HepG2 (cell line): ENCODE data around the gene COQ4. TPM values are rescaled to one million over a fixed set of nuclear protein-coding genes. Genes with fewer than 3 reads are reported as not detected.

Source experiments
- ATM ChIP-seq: fragments of 450-650 bp; IDR thresholded peaks from 2 replicates; pipeline ENCODE4 v1.7.1; 2017; ENCODE audit warnings: mild to moderate bottlenecking, borderline replicate concordance
- GATAD2A ChIP-seq: IDR thresholded peaks from 2 replicates; pipeline ENCODE4 v1.6.1; 2016
- HES4 ChIP-seq: sonication (generic); formaldehyde crosslinking; IDR thresholded peaks from 2 replicates; pipeline ENCODE4 v1.9.0; 2021; ENCODE audit warnings: mild to moderate bottlenecking, missing genetic modification reagents, borderline replicate concordance
- KDM6A ChIP-seq: IDR thresholded peaks from 2 replicates; pipeline ENCODE4 v1.6.1; 2016; ENCODE audit warnings: low read depth
- MAFG ChIP-seq: sonication (generic); formaldehyde crosslinking; IDR thresholded peaks from 2 replicates; pipeline ENCODE4 v1.5.1; 2020; ENCODE audit warnings: mild to moderate bottlenecking, missing genetic modification reagents
- MEIS2 ChIP-seq: sonication (generic); formaldehyde crosslinking; IDR thresholded peaks from 2 replicates; pipeline ENCODE4 v1.9.0; 2021; ENCODE audit warnings: mild to moderate bottlenecking, missing genetic modification reagents
- NFE2L1 ChIP-seq: sonication (generic); formaldehyde crosslinking; IDR thresholded peaks from 2 replicates; pipeline ENCODE4 v1.4.0; 2020; ENCODE audit warnings: missing genetic modification reagents, mild to moderate bottlenecking, borderline replicate concordance
- NFE2L2 ChIP-seq: fragments of 150-350 bp; IDR thresholded peaks from 2 replicates; pipeline ENCODE4 v1.6.1; 2014; ENCODE audit warnings: low read length
- SRSF1 ChIP-seq: fragments of 200-400 bp; formaldehyde crosslinking; optimal IDR thresholded peaks from 2 replicates; pipeline ENCODE3; 2017; ENCODE audit warnings: mild to moderate bottlenecking, low read depth, low read length, moderate library complexity
- ZNF232 ChIP-seq: sonication (generic); formaldehyde crosslinking; IDR thresholded peaks from 2 replicates; pipeline ENCODE4 v1.4.0; 2020; ENCODE audit warnings: missing genetic modification reagents, borderline replicate concordance
- ZNF274 ChIP-seq: sonication (generic); formaldehyde crosslinking; IDR thresholded peaks from 2 replicates; pipeline ENCODE4 v1.5.1; 2020; ENCODE audit warnings: mild to moderate bottlenecking, missing genetic modification reagents
- ZNF674 ChIP-seq: sonication (generic); formaldehyde crosslinking; IDR thresholded peaks from 2 replicates; pipeline ENCODE4 v1.5.0; 2020; ENCODE audit warnings: low read depth, mild to moderate bottlenecking, missing genetic modification reagents
- polyA plus RNA-seq, 8 experiments: library from polyadenylated mRNA; depleted of rRNA in 3 of 8; stranded (reverse) in 7 of 8; unstranded in 1 of 8; fragments of >200 nt; fragmentation: Illumina TruSeq in 4 of 8; extraction: Trizol in 4 of 8; gene quantifications; 2 replicates each; pipeline versions ENCODE4 v1.2.1 to v1.2.3, GENCODE V29; 2011 to 2016; ENCODE audit warnings: low read depth in 4 of 8, missing spikeins in 1 of 8, mixed read lengths in 1 of 8; ENCODE audit not compliant: insufficient read depth in 1 of 8
- total RNA-seq, 5 experiments: library from RNA; depleted of rRNA; stranded (reverse); fragments of >200 nt; fragmentation: Illumina TruSeq; extraction: Trizol; gene quantifications; 2 replicates each; pipeline ENCODE4 v1.2.3, GENCODE V29; 2016; ENCODE audit warnings: low read depth in 1 of 5
- TF ChIP-seq, protein P1 (sequence below), 2 experiments: sonication (generic) in 1 of 2; formaldehyde crosslinking in 1 of 2; IDR thresholded peaks; 2 replicates each; pipeline versions ENCODE4 v1.6.1 to v1.9.0; 2014 to 2022; ENCODE audit warnings: antibody characterized with exemption in 1 of 2, borderline replicate concordance in 1 of 2, inconsistent platforms in 1 of 2, low read depth in 1 of 2, missing genetic modification reagents in 1 of 2
- TF ChIP-seq, protein P2 (sequence below): sonication (generic); formaldehyde crosslinking; IDR thresholded peaks from 2 replicates; pipeline ENCODE4 v1.9.0; 2021; ENCODE audit warnings: missing genetic modification reagents, mild to moderate bottlenecking, borderline replicate concordance
- TF ChIP-seq, protein P3 (sequence below): sonication (generic); formaldehyde crosslinking; IDR thresholded peaks from 2 replicates; pipeline ENCODE4 v1.4.0; 2020; ENCODE audit warnings: missing genetic modification reagents, borderline replicate concordance
- TF ChIP-seq, protein P4 (sequence below): sonication (generic); formaldehyde crosslinking; conservative IDR thresholded peaks from 2 replicates; pipeline ENCODE4 v1.8.0; 2022; ENCODE audit warnings: low read depth, missing genetic modification reagents

Gene COQ4
- total and polyA plus RNA-seq, 2 of the 13 experiments (the other 11 are each of a cell fraction or from before 2014, with no cell fraction given) = 26.1 to 36.0 TPM

DNA sequence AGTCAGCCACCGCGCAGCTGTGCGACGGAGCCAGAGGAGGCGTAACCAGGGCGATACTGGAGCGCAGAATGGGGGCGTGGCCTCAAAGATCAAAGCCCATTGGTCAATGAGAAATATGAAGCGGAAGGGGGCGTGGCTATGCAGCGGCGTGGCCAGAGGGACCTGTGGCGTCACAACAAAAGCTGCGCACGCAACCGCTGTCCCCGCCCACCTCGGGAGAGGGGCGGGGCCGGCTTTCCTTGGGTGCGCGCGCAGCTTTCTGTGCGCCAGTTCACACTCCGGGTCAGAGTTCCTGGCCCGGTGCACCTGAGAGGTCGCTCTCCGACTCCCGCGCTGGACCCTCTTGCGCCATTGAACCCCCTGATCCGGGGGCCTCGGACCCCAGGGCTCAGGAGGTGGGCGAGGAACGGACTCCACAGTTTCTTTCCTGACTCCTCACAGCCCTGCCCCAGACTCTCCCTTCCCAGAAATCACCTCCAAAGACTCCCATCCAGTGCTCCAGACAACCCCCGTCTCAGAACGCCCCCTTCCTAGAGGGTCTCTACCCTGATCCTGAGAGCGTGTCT lies 46.5 kb upstream of the COQ4 start, which contains the start of gene SWI5 (continued):
- TF ChIP-seq, protein P1, sequence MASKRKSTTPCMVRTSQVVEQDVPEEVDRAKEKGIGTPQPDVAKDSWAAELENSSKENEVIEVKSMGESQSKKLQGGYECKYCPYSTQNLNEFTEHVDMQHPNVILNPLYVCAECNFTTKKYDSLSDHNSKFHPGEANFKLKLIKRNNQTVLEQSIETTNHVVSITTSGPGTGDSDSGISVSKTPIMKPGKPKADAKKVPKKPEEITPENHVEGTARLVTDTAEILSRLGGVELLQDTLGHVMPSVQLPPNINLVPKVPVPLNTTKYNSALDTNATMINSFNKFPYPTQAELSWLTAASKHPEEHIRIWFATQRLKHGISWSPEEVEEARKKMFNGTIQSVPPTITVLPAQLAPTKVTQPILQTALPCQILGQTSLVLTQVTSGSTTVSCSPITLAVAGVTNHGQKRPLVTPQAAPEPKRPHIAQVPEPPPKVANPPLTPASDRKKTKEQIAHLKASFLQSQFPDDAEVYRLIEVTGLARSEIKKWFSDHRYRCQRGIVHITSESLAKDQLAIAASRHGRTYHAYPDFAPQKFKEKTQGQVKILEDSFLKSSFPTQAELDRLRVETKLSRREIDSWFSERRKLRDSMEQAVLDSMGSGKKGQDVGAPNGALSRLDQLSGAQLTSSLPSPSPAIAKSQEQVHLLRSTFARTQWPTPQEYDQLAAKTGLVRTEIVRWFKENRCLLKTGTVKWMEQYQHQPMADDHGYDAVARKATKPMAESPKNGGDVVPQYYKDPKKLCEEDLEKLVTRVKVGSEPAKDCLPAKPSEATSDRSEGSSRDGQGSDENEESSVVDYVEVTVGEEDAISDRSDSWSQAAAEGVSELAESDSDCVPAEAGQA (IDR thresholded peaks at IDR 0.05; ENCODE audit: low read depth) = peak; percentile 53; the same call in 1 of the 2 replicates
- TF ChIP-seq, protein P1 (CRISPR knock-in tag; IDR thresholded peaks at IDR 0.05; ENCODE audit: borderline replicate concordance) = no peak
- TF ChIP-seq ZNF232 (CRISPR knock-in tag) (no peak), KDM6A (CRISPR knock-in tag) (no peak), NFE2L2 (no peak), ATM (no peak), ZNF274 (peak; percentile 70), MAFG (no peak), SRSF1 (no peak), MEIS2 (CRISPR knock-in tag) (no peak), HES4 (CRISPR knock-in tag) (no peak), ZNF674 (CRISPR knock-in tag) (no peak), NFE2L1 (CRISPR knock-in tag) (no peak), GATAD2A (no peak)
- TF ChIP-seq, protein P2, sequence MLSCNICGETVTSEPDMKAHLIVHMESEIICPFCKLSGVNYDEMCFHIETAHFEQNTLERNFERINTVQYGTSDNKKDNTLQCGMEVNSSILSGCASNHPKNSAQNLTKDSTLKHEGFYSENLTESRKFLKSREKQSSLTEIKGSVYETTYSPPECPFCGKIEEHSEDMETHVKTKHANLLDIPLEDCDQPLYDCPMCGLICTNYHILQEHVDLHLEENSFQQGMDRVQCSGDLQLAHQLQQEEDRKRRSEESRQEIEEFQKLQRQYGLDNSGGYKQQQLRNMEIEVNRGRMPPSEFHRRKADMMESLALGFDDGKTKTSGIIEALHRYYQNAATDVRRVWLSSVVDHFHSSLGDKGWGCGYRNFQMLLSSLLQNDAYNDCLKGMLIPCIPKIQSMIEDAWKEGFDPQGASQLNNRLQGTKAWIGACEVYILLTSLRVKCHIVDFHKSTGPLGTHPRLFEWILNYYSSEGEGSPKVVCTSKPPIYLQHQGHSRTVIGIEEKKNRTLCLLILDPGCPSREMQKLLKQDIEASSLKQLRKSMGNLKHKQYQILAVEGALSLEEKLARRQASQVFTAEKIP (CRISPR knock-in tag) = no peak
- TF ChIP-seq, protein P3, sequence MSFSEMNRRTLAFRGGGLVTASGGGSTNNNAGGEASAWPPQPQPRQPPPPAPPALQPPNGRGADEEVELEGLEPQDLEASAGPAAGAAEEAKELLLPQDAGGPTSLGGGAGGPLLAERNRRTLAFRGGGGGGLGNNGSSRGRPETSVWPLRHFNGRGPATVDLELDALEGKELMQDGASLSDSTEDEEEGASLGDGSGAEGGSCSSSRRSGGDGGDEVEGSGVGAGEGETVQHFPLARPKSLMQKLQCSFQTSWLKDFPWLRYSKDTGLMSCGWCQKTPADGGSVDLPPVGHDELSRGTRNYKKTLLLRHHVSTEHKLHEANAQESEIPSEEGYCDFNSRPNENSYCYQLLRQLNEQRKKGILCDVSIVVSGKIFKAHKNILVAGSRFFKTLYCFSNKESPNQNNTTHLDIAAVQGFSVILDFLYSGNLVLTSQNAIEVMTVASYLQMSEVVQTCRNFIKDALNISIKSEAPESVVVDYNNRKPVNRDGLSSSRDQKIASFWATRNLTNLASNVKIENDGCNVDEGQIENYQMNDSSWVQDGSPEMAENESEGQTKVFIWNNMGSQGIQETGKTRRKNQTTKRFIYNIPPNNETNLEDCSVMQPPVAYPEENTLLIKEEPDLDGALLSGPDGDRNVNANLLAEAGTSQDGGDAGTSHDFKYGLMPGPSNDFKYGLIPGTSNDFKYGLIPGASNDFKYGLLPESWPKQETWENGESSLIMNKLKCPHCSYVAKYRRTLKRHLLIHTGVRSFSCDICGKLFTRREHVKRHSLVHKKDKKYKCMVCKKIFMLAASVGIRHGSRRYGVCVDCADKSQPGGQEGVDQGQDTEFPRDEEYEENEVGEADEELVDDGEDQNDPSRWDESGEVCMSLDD (CRISPR knock-in tag) = no peak
- TF ChIP-seq, protein P4, sequence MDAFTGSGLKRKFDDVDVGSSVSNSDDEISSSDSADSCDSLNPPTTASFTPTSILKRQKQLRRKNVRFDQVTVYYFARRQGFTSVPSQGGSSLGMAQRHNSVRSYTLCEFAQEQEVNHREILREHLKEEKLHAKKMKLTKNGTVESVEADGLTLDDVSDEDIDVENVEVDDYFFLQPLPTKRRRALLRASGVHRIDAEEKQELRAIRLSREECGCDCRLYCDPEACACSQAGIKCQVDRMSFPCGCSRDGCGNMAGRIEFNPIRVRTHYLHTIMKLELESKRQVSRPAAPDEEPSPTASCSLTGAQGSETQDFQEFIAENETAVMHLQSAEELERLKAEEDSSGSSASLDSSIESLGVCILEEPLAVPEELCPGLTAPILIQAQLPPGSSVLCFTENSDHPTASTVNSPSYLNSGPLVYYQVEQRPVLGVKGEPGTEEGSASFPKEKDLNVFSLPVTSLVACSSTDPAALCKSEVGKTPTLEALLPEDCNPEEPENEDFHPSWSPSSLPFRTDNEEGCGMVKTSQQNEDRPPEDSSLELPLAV = no peak
